Neutrophil (primary cell): ENCODE results near the gene AAK1.
A peak's percentile ranks its signal among the peaks of the same experiment; 100 is the strongest.

Experiments
- H3K27ac ChIP-seq: fragments of 200-600 bp; sonication (generic); 2 replicates; pipeline ENCODE4 v1.5.1; 2016; ENCODE audit warnings: mild to moderate bottlenecking, moderate library complexity
- H3K27me3 ChIP-seq: fragments of 200-600 bp; sonication (generic); 2 replicates; pipeline ENCODE4 v1.6.0; 2016; ENCODE audit warnings: mild to moderate bottlenecking
- H3K36me3 ChIP-seq: fragments of 200-600 bp; sonication (generic); 2 replicates; pipeline ENCODE4 v1.5.1; 2017
- H3K4me1 ChIP-seq, 2 experiments: fragments of 200-600 bp in 1 of 2; sonication (generic) in 1 of 2; 1 replicate in 1 of 2; 2 replicates in 1 of 2; pipeline versions ENCODE4 v1.5.1 to v1.6.1; 2013 to 2016; ENCODE audit warnings: low read depth in 1 of 2, low read length in 1 of 2, mild to moderate bottlenecking in 1 of 2, moderate library complexity in 1 of 2; ENCODE audit not compliant: control insufficient read depth in 1 of 2, insufficient read depth in 1 of 2
- H3K4me3 ChIP-seq, 2 experiments: fragments of 200-600 bp in 1 of 2; sonication (generic) in 1 of 2; 1 replicate in 1 of 2; 2 replicates in 1 of 2; pipeline ENCODE4 v1.5.1; 2013 to 2016; ENCODE audit warnings: low read depth in 1 of 2, low read length in 1 of 2, mild to moderate bottlenecking in 1 of 2, moderate library complexity in 1 of 2
- H3K9me3 ChIP-seq: fragments of 200-600 bp; sonication (generic); 2 replicates; pipeline ENCODE4 v1.5.1; 2016
- CTCF ChIP-seq: fragments of 200-600 bp; sonication (generic); IDR thresholded peaks from 2 replicates; pipeline ENCODE4 v1.5.1; 2016; ENCODE audit warnings: antibody characterized with exemption

The AAK1 gene

GRCh38 chr2:69563021-69563420 lies 80.5 kb downstream of the AAK1 start:
- H3K9me3 ChIP-seq = no peaks in the 10 kb centered on the region
- no peak for TF ChIP-seq CTCF
- no peaks in the 10 kb centered on the region for H3K27me3 ChIP-seq
- H3K27ac ChIP-seq = no peak overlapping the region
- no peak overlapping the region for H3K4me3 ChIP-seq
- no peaks in the 10 kb centered on the region for H3K36me3 ChIP-seq
- peaks cover 6 to 14% of the 10 kb centered on the region in 2 experiments for H3K4me1 ChIP-seq

- Histone ChIP-seq H3K36me3 (no peaks in the 10 kb centered on the region), H3K4me1 (peaks cover 6 to 14% of the 10 kb centered on the region in 2 experiments), H3K27ac (no peak overlapping the region), H3K27me3 (no peaks in the 10 kb centered on the region), H3K4me3 (no peak overlapping the region), H3K9me3 (no peaks in the 10 kb centered on the region)
- TF ChIP-seq CTCF = no peak
These were observed 82.4 kb downstream of the AAK1 start for GRCh38 chr2:69561101-69561500.

- H3K4me1 ChIP-seq = peaks cover 6 to 17% of the 10 kb centered on the region in 2 experiments
- H3K36me3 ChIP-seq = no peaks in the 10 kb centered on the region
- H3K27me3 ChIP-seq = no peaks in the 10 kb centered on the region
- no peak overlapping the region for H3K4me3 ChIP-seq
- no peak for TF ChIP-seq CTCF
- no peak overlapping the region for H3K27ac ChIP-seq
- no peaks in the 10 kb centered on the region for H3K9me3 ChIP-seq
These were observed 83.4 kb downstream of the AAK1 start for GRCh38 chr2:69560147-69560482.

GRCh38 chr2:69559442-69560146 lies 83.9 kb downstream of the AAK1 start:
- Histone ChIP-seq H3K4me3 (no peak overlapping the region), H3K36me3 (no peaks in the 10 kb centered on the region), H3K4me1 (peaks cover 6 to 20% of the 10 kb centered on the region in 2 experiments), H3K27ac (no peak overlapping the region), H3K27me3 (no peaks in the 10 kb centered on the region), H3K9me3 (no peaks in the 10 kb centered on the region)
- TF ChIP-seq CTCF = peak; percentile 20

- Histone ChIP-seq H3K9me3 (no peaks in the 10 kb centered on the region), H3K4me1 (peaks cover 6 to 16% of the 10 kb centered on the region in 2 experiments), H3K36me3 (no peaks in the 10 kb centered on the region), H3K4me3 (no peak overlapping the region), H3K27ac (no peak overlapping the region), H3K27me3 (no peaks in the 10 kb centered on the region)
- no peak for TF ChIP-seq CTCF
These were observed 87.5 kb downstream of the AAK1 start for GRCh38 chr2:69556008-69556407.
